Activated CD4-positive, CD25-positive, alpha-beta regulatory T cell treated with anti-CD3 and anti-CD28 coated beads, Interleukin-2, amount 50 U/mL, for 16 hours (primary cell): Measurements from ENCODE around the gene DLX5.

Experiments
- DNase-seq: peaks from one replicate; pipeline ENCODE4 v3.0.0-alpha.2; 2020; ENCODE audit warnings: low read depth, low spot score

DLX5 gene

GRCh38 chr7:97018126-97018601, 6.5 kb downstream of the DLX5 start:
- DNase-seq, result no peak

- no peak for DNase-seq
These were observed 7.2 kb downstream of the DLX5 start for GRCh38 chr7:97017192-97018125.

- no peak for DNase-seq
These were observed 8.0 kb downstream of the DLX5 start for GRCh38 chr7:97016381-97017191.

- DNase-seq, result no peak
These were observed 8.8 kb downstream of the DLX5 start for GRCh38 chr7:97015756-97016380.

GRCh38 chr7:97015279-97015678, 9.4 kb downstream of the DLX5 start:
- no peak for DNase-seq

- DNase-seq, result no peak
These were observed 10.4 kb downstream of the DLX5 start for GRCh38 chr7:97014145-97014750.

- no peak for DNase-seq
These were observed 10.8 kb downstream of the DLX5 start for GRCh38 chr7:97013845-97014134.

- no peak for DNase-seq
These were observed 11.3 kb downstream of the DLX5 start for GRCh38 chr7:97013134-97013844.

- no peak for DNase-seq
These were observed 12.1 kb downstream of the DLX5 start for GRCh38 chr7:97012365-97013133.

GRCh38 chr7:97011536-97012364, 12.9 kb downstream of the DLX5 start:
- no peak for DNase-seq

- no peak for DNase-seq
These were observed 13.5 kb downstream of the DLX5 start for GRCh38 chr7:97011104-97011503.

- DNase-seq, result no peak
These were observed 14.6 kb downstream of the DLX5 start for GRCh38 chr7:97009753-97010732.

- no peak for DNase-seq
These were observed 16.2 kb downstream of the DLX5 start for GRCh38 chr7:97008275-97008917.

GRCh38 chr7:97007583-97007861, 17.1 kb downstream of the DLX5 start:
- DNase-seq, result no peak

GRCh38 chr7:97006816-97007582, 17.6 kb downstream of the DLX5 start:
- DNase-seq, result no peak

- no peak for DNase-seq
These were observed 18.4 kb downstream of the DLX5 start for GRCh38 chr7:97006055-97006815.
